WTC11 (cell line): ENCODE results near the gene RIPOR1. TPM values are rescaled to one million over a fixed set of nuclear protein-coding genes. Genes with fewer than 3 reads are reported as not detected.
A peak's percentile ranks its signal among the peaks of the same experiment; 100 is the strongest.

Source experiments
- ATAC-seq: fragments of 200-7000 bp; cut with Tn5 transposase; 2 replicates; pipeline ENCODE4 v1.10.0; 2021; ENCODE audit warnings: mild to moderate bottlenecking, moderate library complexity
- CTCF ChIA-PET: fragments of 300-600 bp; sonication (Branson Sonifier 250); formaldehyde crosslinking; loops from one replicate; lab custom pipeline; 2021; ENCODE audit warnings: antibody characterized with exemption; lab: Charles Lee
- POLR2A ChIA-PET: fragments of 350-600 bp; sonication (Branson Sonifier 250); formaldehyde crosslinking; loops from one replicate; lab custom pipeline; 2021; ENCODE audit warnings: antibody characterized with exemption; lab: Charles Lee
- DNase-seq: peaks from one replicate; pipeline ENCODE4 v3.0.0; 2021; ENCODE audit warnings: low spot score
- H3K27ac Mint-ChIP-seq: 2 replicates; pipeline ENCODE4 v1.8.0; 2021; ENCODE audit warnings: mixed read lengths
- H3K27me3 Mint-ChIP-seq: 2 replicates; pipeline ENCODE4 v1.8.0; 2021; ENCODE audit warnings: low read depth, mild to moderate bottlenecking, moderate library complexity, mixed read lengths
- H3K36me3 Mint-ChIP-seq: 2 replicates; pipeline ENCODE4 v1.8.0; 2021; ENCODE audit warnings: mixed read lengths
- H3K4me1 Mint-ChIP-seq: 2 replicates; pipeline ENCODE4 v1.8.0; 2022; ENCODE audit warnings: mixed read lengths
- H3K4me3 Mint-ChIP-seq: 2 replicates; pipeline ENCODE4 v1.8.0; 2021; ENCODE audit warnings: mild to moderate bottlenecking, moderate library complexity, mixed read lengths
- H3K9me3 Mint-ChIP-seq: 2 replicates; pipeline ENCODE4 v1.8.0; 2021; ENCODE audit warnings: mixed read lengths
- GABPB1 ChIP-seq: sonication (generic); formaldehyde crosslinking; IDR thresholded peaks from 2 replicates; pipeline ENCODE4 v1.8.1; 2023; ENCODE audit warnings: mild to moderate bottlenecking, missing genetic modification reagents
- GRHL2 ChIP-seq: fragments of 250-450 bp; sonication (Bioruptor Pico); IDR thresholded peaks from 2 replicates; pipeline ENCODE4 v1.8.0; 2022; ENCODE audit warnings: mild to moderate bottlenecking, moderate library complexity; ENCODE audit not compliant: insufficient replicate concordance, severe bottlenecking
- GTF2I ChIP-seq: fragments of 250-450 bp; sonication (Bioruptor Pico); conservative IDR thresholded peaks from 2 replicates; pipeline ENCODE4 v1.4.0; 2021; ENCODE audit warnings: mild to moderate bottlenecking
- JAZF1 ChIP-seq: fragments of 250-450 bp; sonication (Bioruptor Pico); IDR thresholded peaks from 2 replicates; pipeline ENCODE4 v1.9.0; 2021; ENCODE audit warnings: moderate library complexity, mild to moderate bottlenecking, inconsistent platforms
- MXD4 ChIP-seq: fragments of 250-450 bp; sonication (Bioruptor Pico); IDR thresholded peaks from 2 replicates; pipeline ENCODE4 v1.8.0; 2021; ENCODE audit warnings: mild to moderate bottlenecking, moderate library complexity, borderline replicate concordance
- NFE2L1 ChIP-seq: sonication (generic); formaldehyde crosslinking; IDR thresholded peaks from 2 replicates; pipeline ENCODE4 v1.8.1; 2023; ENCODE audit warnings: missing genetic modification reagents
- NR2C2 ChIP-seq: sonication (generic); formaldehyde crosslinking; IDR thresholded peaks from 2 replicates; pipeline ENCODE4 v1.8.0; 2022; ENCODE audit warnings: mild to moderate bottlenecking, missing genetic modification reagents
- RORB ChIP-seq: fragments of 250-450 bp; sonication (Bioruptor Pico); IDR thresholded peaks from 2 replicates; pipeline ENCODE4 v1.9.0; 2021; ENCODE audit warnings: mild to moderate bottlenecking
- SP1 ChIP-seq: sonication (generic); formaldehyde crosslinking; conservative IDR thresholded peaks from 2 replicates; pipeline ENCODE4 v1.8.1; 2022; ENCODE audit warnings: missing genetic modification reagents
- ZNF219 ChIP-seq: sonication (generic); formaldehyde crosslinking; IDR thresholded peaks from 2 replicates; pipeline ENCODE4 v1.8.0; 2023; ENCODE audit warnings: missing genetic modification reagents, mild to moderate bottlenecking, borderline replicate concordance
- ZNF317 ChIP-seq: sonication (generic); formaldehyde crosslinking; IDR thresholded peaks from 2 replicates; pipeline ENCODE4 v1.8.1; 2023; ENCODE audit warnings: low read depth, mild to moderate bottlenecking, moderate library complexity, missing genetic modification reagents, borderline replicate concordance
- ZNF396 ChIP-seq: fragments of 250-450 bp; sonication (Bioruptor Pico); IDR thresholded peaks from 2 replicates; pipeline ENCODE4 v1.8.0; 2021; ENCODE audit warnings: mild to moderate bottlenecking, moderate library complexity, borderline replicate concordance
- ZNF423 ChIP-seq: fragments of 250-450 bp; sonication (Bioruptor Pico); IDR thresholded peaks from 2 replicates; pipeline ENCODE4 v2.1.2; 2022; ENCODE audit warnings: mild to moderate bottlenecking, moderate library complexity
- total RNA-seq: library from RNA; stranded (reverse); gene quantifications from 3 replicates; pipeline ENCODE4 v1.2.3, GENCODE V29; 2021
- TF ChIP-seq, protein P1 (sequence below): sonication (generic); formaldehyde crosslinking; IDR thresholded peaks from 2 replicates; pipeline ENCODE4 v1.8.0; 2022; ENCODE audit warnings: missing genetic modification reagents
- TF ChIP-seq, protein P2 (sequence below): fragments of 200-600 bp; IDR thresholded peaks from 2 replicates; pipeline ENCODE4 v1.8.0; 2022; ENCODE audit warnings: antibody characterized with exemption
- TF ChIP-seq, protein P3 (sequence below): sonication (generic); formaldehyde crosslinking; IDR thresholded peaks from 2 replicates; pipeline ENCODE4 v1.8.0; 2022; ENCODE audit warnings: mild to moderate bottlenecking, missing genetic modification reagents
- TF ChIP-seq, protein P4 (sequence below): sonication (generic); formaldehyde crosslinking; IDR thresholded peaks from 2 replicates; pipeline ENCODE4 v1.8.0; 2023; ENCODE audit warnings: missing genetic modification reagents, mild to moderate bottlenecking, borderline replicate concordance
- TF ChIP-seq, protein P5 (sequence below): sonication (generic); formaldehyde crosslinking; IDR thresholded peaks from 2 replicates; pipeline ENCODE4 v1.8.1; 2022; ENCODE audit warnings: missing genetic modification reagents, borderline replicate concordance

Gene RIPOR1
- total RNA-seq, 1 experiment from 2014 or later = 14.9 TPM

DNA sequence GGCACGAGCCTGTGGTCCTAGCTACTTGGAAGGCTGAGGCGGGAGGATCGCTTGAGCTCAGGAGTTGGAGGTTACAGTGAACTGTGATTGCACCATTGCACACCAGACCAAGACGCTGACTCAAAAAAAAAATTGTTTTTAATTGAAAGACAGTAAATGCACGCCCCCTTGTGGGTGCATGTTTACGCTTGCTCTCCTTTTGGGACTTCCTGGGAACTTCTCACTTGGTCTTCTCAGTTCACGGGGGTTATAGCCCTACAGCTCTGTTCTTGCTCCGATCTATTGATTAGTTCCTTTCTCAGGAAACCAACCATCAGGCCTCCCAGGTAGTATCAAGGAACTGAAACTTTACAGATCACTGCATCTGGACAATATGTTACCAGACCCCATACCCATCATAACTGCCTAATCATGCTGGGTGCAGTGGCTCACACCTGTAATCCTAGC, 14.2 kb upstream of the RIPOR1 start:
- H3K27me3 Mint-ChIP-seq = peaks cover 34% of the 10 kb centered on the region
- H3K4me3 Mint-ChIP-seq = no peak overlapping the region
- H3K27ac Mint-ChIP-seq = no peak overlapping the region

DNA sequence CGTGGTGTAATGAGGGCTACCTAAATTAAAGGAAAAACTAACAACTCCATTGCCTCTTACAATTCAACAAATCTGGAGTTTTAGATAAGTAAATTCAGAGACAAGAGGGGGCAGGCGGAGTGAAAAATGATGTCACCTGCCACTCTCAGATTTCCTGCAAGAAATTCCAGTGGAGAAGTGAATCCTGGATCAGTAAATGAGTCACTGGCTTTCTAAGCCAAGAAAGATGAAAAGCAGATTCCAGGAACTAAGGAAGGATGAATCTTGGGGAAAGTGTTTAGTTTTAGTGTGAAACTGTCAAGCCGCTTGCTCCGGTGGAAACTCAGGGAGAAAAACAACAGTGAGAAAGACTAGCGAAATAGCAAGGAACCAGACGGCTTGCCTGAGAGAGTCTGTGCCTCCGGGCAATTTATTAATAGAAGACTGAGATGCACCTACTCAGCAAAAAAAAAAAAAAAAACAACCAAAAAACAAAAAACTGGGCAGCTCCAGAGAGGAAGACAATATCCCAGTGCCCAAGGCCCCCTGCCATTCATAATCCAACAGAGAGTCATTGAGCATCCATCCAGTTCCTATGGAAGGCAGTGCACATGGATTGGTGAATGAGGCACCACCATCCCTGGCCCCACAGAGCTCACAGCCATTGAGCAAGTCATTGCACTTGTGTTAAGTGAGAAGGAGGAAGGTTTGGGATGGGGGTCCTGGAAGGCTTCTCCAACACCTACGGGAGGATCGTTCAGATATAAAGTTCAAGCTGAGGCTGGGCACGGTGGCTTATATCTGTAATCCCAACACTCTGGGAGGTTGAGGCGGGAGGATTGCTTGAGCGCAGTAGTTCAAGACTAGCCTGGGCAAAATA, 12.1 kb upstream of the RIPOR1 start:
- DNase-seq (no peak), ATAC-seq (no peak)
- Mint-ChIP-seq H3K36me3 (no peaks in the 10 kb centered on the region), H3K4me3 (no peak overlapping the region), H3K27me3 (peaks cover 50% of the 10 kb centered on the region), H3K27ac (no peak overlapping the region), H3K4me1 (no peaks in the 10 kb centered on the region), H3K9me3 (no peaks in the 10 kb centered on the region)
- ChIA-PET POLR2A (no interaction called here), CTCF (interaction anchor here (1.0 to 5.8 kb wide), 10 partner anchors 9 to 368 kb away, joined by 3 to 70 read pairs (median 4); partner anchors contain the start of gene ATP6V0D1)
- TF ChIP-seq GABPB1 (CRISPR knock-in tag) (no peak), ZNF396 (CRISPR knock-in tag) (no peak), JAZF1 (CRISPR knock-in tag) (no peak), MXD4 (CRISPR knock-in tag) (no peak), NFE2L1 (CRISPR knock-in tag) (no peak), SP1 (CRISPR knock-in tag) (no peak), RORB (no peak), ZNF423 (no peak), GRHL2 (CRISPR knock-in tag) (no peak), ZNF317 (CRISPR knock-in tag) (no peak)
- TF ChIP-seq, protein P1, sequence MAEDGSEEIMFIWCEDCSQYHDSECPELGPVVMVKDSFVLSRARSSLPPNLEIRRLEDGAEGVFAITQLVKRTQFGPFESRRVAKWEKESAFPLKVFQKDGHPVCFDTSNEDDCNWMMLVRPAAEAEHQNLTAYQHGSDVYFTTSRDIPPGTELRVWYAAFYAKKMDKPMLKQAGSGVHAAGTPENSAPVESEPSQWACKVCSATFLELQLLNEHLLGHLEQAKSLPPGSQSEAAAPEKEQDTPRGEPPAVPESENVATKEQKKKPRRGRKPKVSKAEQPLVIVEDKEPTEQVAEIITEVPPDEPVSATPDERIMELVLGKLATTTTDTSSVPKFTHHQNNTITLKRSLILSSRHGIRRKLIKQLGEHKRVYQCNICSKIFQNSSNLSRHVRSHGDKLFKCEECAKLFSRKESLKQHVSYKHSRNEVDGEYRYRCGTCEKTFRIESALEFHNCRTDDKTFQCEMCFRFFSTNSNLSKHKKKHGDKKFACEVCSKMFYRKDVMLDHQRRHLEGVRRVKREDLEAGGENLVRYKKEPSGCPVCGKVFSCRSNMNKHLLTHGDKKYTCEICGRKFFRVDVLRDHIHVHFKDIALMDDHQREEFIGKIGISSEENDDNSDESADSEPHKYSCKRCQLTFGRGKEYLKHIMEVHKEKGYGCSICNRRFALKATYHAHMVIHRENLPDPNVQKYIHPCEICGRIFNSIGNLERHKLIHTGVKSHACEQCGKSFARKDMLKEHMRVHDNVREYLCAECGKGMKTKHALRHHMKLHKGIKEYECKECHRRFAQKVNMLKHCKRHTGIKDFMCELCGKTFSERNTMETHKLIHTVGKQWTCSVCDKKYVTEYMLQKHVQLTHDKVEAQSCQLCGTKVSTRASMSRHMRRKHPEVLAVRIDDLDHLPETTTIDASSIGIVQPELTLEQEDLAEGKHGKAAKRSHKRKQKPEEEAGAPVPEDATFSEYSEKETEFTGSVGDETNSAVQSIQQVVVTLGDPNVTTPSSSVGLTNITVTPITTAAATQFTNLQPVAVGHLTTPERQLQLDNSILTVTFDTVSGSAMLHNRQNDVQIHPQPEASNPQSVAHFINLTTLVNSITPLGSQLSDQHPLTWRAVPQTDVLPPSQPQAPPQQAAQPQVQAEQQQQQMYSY (CRISPR knock-in tag) = no peak

More for the DNA sequence above, 14.2 kb upstream of the RIPOR1 start:
- Mint-ChIP-seq H3K9me3 (no peaks in the 10 kb centered on the region), H3K36me3 (no peaks in the 10 kb centered on the region), H3K4me1 (no peaks in the 10 kb centered on the region)
- TF ChIP-seq NR2C2 (CRISPR knock-in tag) = no peak
- TF ChIP-seq, protein P2, sequence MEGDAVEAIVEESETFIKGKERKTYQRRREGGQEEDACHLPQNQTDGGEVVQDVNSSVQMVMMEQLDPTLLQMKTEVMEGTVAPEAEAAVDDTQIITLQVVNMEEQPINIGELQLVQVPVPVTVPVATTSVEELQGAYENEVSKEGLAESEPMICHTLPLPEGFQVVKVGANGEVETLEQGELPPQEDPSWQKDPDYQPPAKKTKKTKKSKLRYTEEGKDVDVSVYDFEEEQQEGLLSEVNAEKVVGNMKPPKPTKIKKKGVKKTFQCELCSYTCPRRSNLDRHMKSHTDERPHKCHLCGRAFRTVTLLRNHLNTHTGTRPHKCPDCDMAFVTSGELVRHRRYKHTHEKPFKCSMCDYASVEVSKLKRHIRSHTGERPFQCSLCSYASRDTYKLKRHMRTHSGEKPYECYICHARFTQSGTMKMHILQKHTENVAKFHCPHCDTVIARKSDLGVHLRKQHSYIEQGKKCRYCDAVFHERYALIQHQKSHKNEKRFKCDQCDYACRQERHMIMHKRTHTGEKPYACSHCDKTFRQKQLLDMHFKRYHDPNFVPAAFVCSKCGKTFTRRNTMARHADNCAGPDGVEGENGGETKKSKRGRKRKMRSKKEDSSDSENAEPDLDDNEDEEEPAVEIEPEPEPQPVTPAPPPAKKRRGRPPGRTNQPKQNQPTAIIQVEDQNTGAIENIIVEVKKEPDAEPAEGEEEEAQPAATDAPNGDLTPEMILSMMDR = peak; percentile 59
- TF ChIP-seq GTF2I = no peak
- no peak for TF ChIP-seq ZNF219 (CRISPR knock-in tag)
- DNase-seq (peak; percentile 71), ATAC-seq (peak; percentile 64)
- ChIA-PET CTCF (interaction anchor here (0.6 to 5.8 kb wide), 35 partner anchors 9 to 418 kb away, joined by 3 to 70 read pairs (median 6); partner anchors contain the start of genes ACD, AGRP, ATP6V0D1 and C16orf86), POLR2A (no interaction called here)

DNA sequence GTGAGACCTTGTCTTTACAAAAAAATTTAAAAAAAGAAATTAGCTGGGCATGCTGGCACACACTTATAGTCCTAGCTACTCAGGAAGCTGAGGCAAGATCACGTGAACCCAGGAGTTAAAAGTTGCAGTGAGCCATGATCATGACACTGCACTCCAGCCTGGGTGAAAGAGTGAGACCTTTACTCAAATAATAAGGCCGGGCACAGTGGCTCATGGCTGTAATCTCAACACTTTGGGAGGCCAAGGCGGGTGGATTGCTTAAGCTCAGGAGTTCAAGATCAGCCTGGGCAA, 11.5 kb upstream of the RIPOR1 start:
- ChIA-PET POLR2A (no interaction called here), CTCF (interaction anchor here (1.0 to 5.8 kb wide), 7 partner anchors 10 to 367 kb away, joined by 3 to 70 read pairs (median 4); partner anchors contain the start of gene ATP6V0D1)
- no peak overlapping the region for H3K4me3 Mint-ChIP-seq
- ATAC-seq (no peak), DNase-seq (no peak)
- no peak overlapping the region for H3K27ac Mint-ChIP-seq
- H3K27me3 Mint-ChIP-seq = peaks cover 56% of the 10 kb centered on the region
- no peaks in the 10 kb centered on the region for H3K9me3 Mint-ChIP-seq
- H3K36me3 Mint-ChIP-seq = no peaks in the 10 kb centered on the region
- H3K4me1 Mint-ChIP-seq = no peaks in the 10 kb centered on the region
- TF ChIP-seq, protein P3, sequence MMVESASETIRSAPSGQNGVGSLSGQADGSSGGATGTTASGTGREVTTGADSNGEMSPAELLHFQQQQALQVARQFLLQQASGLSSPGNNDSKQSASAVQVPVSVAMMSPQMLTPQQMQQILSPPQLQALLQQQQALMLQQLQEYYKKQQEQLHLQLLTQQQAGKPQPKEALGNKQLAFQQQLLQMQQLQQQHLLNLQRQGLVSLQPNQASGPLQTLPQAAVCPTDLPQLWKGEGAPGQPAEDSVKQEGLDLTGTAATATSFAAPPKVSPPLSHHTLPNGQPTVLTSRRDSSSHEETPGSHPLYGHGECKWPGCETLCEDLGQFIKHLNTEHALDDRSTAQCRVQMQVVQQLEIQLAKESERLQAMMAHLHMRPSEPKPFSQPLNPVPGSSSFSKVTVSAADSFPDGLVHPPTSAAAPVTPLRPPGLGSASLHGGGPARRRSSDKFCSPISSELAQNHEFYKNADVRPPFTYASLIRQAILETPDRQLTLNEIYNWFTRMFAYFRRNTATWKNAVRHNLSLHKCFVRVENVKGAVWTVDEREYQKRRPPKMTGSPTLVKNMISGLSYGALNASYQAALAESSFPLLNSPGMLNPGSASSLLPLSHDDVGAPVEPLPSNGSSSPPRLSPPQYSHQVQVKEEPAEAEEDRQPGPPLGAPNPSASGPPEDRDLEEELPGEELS (CRISPR knock-in tag) = no peak
- TF ChIP-seq, protein P4, sequence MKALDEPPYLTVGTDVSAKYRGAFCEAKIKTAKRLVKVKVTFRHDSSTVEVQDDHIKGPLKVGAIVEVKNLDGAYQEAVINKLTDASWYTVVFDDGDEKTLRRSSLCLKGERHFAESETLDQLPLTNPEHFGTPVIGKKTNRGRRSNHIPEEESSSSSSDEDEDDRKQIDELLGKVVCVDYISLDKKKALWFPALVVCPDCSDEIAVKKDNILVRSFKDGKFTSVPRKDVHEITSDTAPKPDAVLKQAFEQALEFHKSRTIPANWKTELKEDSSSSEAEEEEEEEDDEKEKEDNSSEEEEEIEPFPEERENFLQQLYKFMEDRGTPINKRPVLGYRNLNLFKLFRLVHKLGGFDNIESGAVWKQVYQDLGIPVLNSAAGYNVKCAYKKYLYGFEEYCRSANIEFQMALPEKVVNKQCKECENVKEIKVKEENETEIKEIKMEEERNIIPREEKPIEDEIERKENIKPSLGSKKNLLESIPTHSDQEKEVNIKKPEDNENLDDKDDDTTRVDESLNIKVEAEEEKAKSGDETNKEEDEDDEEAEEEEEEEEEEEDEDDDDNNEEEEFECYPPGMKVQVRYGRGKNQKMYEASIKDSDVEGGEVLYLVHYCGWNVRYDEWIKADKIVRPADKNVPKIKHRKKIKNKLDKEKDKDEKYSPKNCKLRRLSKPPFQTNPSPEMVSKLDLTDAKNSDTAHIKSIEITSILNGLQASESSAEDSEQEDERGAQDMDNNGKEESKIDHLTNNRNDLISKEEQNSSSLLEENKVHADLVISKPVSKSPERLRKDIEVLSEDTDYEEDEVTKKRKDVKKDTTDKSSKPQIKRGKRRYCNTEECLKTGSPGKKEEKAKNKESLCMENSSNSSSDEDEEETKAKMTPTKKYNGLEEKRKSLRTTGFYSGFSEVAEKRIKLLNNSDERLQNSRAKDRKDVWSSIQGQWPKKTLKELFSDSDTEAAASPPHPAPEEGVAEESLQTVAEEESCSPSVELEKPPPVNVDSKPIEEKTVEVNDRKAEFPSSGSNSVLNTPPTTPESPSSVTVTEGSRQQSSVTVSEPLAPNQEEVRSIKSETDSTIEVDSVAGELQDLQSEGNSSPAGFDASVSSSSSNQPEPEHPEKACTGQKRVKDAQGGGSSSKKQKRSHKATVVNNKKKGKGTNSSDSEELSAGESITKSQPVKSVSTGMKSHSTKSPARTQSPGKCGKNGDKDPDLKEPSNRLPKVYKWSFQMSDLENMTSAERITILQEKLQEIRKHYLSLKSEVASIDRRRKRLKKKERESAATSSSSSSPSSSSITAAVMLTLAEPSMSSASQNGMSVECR (CRISPR knock-in tag) = no peak
- TF ChIP-seq, protein P5, sequence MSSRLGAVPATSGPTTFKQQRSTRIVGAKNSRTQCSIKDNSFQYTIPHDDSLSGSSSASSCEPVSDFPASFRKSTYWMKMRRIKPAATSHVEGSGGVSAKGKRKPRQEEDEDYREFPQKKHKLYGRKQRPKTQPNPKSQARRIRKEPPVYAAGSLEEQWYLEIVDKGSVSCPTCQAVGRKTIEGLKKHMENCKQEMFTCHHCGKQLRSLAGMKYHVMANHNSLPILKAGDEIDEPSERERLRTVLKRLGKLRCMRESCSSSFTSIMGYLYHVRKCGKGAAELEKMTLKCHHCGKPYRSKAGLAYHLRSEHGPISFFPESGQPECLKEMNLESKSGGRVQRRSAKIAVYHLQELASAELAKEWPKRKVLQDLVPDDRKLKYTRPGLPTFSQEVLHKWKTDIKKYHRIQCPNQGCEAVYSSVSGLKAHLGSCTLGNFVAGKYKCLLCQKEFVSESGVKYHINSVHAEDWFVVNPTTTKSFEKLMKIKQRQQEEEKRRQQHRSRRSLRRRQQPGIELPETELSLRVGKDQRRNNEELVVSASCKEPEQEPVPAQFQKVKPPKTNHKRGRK (CRISPR knock-in tag) = no peak
- TF ChIP-seq NR2C2 (CRISPR knock-in tag) = no peak
